HG03521 (cell line): ENCODE measurements around the gene FXYD7.

Source experiments
- ATAC-seq: cut with Tn5 transposase; IDR thresholded peaks from one replicate; pipeline ENCODE4 v1.9.1; 2021; ENCODE audit warnings: mild to moderate bottlenecking, moderate library complexity; ENCODE audit not compliant: unreplicated experiment

The FXYD7 gene

DNA sequence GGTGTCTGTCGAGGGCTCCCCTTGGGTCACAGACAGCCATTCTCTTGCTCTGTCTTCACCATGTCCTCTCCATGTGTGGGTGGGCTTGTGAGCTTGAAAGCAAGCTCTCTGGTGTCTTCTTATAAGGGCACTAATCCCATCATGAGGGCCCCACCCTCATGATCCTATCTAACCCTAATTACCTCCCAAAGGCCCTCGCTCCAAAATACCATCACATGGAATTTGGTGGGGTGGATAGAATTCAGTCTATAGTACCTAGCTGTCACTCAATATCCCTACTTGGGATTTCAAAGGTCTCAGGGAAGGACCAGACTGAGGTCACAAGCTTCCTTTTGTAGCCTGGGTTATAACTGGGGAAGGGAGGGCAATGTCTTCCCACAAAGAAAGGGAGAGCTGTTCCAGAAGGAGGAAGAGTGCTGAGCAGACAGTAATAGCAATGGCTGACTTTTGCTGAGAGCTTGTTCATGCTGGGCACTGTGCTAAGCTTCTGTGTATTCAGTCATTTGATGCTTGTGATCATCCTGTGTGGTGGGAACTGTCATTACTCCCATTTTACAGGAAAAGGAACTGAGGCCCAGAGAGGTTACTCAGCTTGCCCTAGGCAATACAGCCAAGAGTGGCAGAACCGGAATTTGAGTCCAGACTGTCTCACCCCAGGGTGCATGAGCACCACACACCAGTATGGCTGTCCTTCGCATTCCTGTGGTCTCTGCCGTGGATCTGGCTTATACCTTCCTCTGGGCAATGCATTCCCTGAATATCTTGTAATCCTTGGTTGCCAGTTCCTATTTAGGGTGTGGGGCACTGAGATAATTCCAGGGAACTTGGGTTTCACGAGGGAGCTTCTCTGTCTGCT lies 19.6 kb downstream of the FXYD7 start:
- ATAC-seq: no peak

GRCh38 chr19:35164418-35164817 lies 21.4 kb downstream of the FXYD7 start:
- ATAC-seq: no peak

DNA sequence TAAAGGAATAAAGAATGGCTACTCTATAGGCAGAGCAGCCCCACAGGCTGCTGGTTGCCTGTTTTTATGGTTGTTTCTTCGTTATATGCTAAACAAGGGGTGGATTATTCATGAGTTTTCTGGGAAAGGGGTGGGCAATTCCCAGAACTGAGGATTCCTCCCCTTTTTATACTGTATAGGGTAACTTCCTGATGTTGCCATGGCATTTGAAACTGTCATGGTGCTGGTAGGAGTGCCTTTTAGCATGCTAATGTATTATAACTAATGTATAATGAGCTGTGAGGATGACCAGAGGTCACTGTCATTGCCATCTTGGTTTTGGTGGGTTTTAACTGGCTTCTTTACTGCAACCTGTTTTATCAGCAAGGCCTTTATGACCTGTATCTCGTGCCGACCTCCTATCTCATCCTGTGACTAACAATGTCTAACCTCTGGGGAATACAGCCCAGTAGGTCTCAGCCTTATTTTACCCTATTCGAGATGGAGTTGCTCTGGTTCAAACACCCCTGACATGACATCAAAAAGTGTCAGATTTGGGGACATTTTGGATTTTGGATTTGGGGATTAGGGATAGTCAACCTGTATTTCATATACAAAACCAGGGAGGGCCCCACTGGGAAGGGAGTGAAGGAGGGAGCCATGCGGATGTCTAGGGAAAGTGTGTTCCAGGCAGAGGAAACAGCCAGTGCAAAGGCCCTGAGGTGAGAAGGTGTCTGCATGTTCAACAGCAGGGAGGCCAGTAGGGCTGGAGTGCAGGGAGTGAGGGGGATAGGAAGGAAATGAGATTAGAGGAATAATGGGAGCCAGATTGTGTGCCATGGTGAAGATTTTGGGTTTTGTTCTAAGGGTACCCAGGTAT lies 22.4 kb downstream of the FXYD7 start:
- ATAC-seq: no peak

- ATAC-seq: no peak
Measured at GRCh38 chr19:35166100-35167063, 23.3 kb downstream of the FXYD7 start.

GRCh38 chr19:35167251-35168119 lies 24.4 kb downstream of the FXYD7 start:
- no peak for ATAC-seq

GRCh38 chr19:35168196-35168595 lies 25.1 kb downstream of the FXYD7 start:
- ATAC-seq: no peak

DNA sequence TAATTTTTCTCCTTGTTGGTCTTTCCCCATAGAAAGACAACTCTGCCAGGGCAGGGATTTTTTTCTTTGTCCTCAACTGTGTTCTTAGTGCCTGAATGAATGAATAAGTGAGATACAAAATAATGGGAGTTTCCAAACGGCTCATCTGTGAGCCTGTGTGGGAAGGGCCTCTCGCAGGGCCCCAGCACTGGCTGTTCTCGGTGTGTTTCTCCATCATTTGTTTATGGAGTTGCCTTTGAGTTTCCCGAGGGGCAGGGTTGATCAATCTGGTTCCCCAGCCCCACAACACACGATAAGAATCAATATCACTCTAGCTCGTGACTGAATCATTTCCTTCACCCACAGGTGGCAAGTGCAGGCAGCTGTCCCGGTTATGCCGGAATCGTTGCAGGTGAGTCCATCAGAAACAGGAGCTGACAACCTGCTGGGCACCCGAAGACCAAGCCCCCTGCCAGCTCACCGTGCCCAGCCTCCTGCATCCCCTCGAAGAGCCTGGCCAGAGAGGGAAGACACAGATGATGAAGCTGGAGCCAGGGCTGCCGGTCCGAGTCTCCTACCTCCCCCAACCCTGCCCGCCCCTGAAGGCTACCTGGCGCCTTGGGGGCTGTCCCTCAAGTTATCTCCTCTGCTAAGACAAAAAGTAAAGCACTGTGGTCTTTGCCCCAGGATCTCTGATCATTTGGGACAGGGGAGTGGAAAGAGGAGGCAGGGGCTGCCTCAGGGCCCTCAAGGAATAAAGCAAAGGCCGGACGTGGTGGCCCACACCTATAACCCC lies 26.4 kb downstream of the FXYD7 start:
- no peak for ATAC-seq

DNA sequence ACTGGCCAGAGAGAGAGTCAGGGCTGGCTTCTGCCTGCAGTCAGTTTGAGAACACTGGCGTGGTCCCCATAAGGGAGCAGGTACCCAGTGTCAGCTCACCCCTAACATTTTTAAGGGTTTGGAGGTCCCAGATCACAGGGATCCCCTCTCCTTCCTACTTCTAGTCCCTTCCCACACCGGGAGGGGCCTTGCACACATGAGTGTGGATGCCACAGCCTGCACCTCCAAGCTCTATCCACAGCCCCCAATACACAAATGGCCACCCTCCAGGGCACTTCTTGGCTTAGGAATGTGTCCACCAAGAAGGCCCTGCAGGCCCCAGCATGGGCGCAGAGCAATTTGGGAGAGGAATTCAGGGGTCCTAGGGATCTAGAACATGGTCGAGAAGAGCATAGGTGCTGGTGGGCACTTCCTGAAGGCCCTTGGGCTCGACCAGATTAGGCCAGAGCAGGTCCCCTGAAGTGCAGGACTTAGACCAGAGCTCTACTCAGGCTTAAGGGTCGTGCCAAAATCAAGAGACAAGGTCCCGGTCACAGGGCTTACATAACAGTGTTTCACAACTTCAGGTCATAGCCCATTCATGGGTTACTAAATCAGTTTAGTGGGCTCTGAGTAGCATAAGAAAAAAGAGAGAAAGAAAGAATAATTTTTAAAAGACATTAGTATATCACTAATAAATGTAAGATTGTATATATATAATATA lies 27.5 kb downstream of the FXYD7 start:
- no peak for ATAC-seq

- ATAC-seq: no peak
Measured at GRCh38 chr19:35171730-35172129, 28.7 kb downstream of the FXYD7 start.

DNA sequence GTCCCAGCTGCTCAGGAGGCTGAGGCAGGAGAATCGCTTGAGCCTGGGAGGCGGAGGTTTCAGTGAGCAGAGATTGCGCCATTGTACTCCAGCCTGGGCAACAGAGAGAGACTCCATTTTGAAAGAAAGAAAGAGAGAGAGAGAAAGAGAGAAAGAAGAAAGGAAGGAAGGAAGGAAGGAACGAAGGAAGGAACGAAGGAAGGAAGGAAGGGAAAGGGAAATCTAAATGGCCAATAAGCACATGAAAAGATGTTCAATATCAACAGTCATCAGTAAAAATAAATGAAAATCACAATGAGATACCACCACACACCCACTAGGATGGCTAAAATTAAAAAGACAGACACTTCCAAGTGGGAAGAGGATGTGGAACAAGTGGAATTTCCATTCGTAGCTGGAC lies 31.2 kb downstream of the FXYD7 start:
- ATAC-seq: no peak

DNA sequence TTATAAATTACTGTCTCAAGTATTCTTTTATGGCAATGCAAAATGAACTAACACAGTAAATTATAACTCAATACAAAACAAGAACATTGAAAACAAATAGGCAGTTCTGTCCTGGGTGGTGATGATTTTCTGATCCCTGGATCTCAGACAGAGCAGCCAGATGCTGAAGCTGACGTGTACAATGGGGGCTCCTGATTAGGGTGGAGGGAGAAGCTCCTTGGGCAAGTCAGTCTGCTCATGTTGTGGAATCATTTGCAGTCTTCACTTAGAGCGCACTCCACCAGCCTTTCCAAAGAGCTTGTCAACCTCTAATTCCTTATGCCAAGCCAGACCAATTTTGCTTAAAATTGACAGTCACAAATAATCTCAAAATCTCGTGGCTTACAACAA lies 33.1 kb downstream of the FXYD7 start:
- no peak for ATAC-seq

GRCh38 chr19:35177377-35178274 lies 34.6 kb downstream of the FXYD7 start:
- ATAC-seq: no peak

DNA sequence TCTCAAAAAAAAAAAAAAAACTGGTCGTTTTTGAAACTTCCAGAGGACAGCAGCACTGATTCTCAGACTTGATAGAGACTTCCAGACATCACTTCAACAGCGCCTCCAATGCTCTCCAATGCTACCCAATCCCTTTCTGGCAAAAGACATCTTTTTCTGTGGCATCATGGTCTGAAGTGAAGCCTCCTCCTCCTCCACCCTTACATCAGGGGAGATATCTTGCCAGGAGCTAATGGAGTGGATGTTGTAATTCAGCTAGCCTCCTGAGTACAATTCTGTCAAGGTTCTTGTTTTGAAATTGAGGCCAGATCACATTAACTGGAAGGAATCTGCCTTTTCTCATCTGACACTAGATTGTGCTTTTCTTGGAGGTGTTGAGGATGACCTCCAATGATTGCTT lies 35.6 kb downstream of the FXYD7 start:
- no peak for ATAC-seq

DNA sequence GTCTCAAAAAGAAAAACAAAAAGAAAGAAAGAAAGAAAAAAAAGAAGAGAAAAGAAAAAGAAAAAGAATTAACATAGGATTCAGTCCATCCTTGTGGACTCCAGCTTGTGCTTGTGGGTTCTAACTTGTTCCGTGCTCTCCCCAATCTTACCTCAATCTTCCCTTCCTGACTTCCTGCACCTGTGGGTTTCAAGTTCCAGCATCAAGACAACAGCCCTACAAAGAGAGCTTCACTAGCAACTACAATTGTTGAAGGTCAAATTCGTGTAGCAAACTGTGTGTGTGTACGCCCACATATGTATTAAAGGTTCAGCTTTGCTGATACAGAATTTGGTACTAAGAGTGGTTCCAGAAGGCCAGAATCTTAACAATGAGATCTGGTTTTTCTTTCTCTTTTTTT lies 36.8 kb downstream of the FXYD7 start:
- ATAC-seq: no peak

GRCh38 chr19:35181387-35181786 lies 38.3 kb downstream of the FXYD7 start:
- ATAC-seq: no peak

- ATAC-seq: no peak
Measured at GRCh38 chr19:35184267-35184666, 41.2 kb downstream of the FXYD7 start.

DNA sequence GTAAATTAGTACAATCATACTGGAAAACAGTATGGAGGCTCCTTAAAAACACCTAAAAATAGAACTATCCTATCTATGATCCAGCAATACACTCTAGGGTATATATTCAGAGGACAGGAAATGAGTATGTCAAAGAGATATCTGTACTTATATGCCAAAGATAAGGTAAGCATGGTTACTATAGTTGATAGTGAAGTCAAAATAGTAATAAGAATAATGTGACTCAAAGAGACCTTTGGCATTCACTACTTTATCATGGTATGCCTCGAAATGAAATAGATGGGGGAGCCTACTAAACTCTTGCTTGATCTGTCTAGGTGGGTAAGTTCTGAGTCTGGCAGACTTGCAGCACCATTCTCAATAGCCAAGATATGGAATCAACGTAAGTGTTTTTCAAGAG lies 41.8 kb downstream of the FXYD7 start:
- no peak for ATAC-seq
